Activated CD8-positive, alpha-beta T cell treated with anti-CD3 and anti-CD28 coated beads for 36 hours (primary cell): ENCODE measurements around the gene GPI. TPM values are rescaled to one million over a fixed set of nuclear protein-coding genes. Genes with fewer than 3 reads are reported as not detected.

Experiments used
- ATAC-seq: fragments of 200-7000 bp; cut with Tn5 transposase; one replicate; pipeline ENCODE4 v1.10.0; 2021; ENCODE audit warnings: mild to moderate bottlenecking, moderate library complexity
- CTCF ChIA-PET: fragments of 350-600 bp; sonication (Branson Sonifier 250); formaldehyde crosslinking; loops from one replicate; lab custom pipeline; 2021; ENCODE audit warnings: antibody characterized with exemption; lab: Charles Lee
- POLR2A ChIA-PET: fragments of 350-600 bp; sonication (Branson Sonifier 250); formaldehyde crosslinking; loops from one replicate; lab custom pipeline; 2021; ENCODE audit warnings: antibody characterized with exemption; lab: Charles Lee
- DNase-seq: peaks from one replicate; pipeline ENCODE4 v3.0.0-alpha.2; 2020
- H3K27ac Mint-ChIP-seq: one replicate; pipeline ENCODE4 v1.8.0; 2021; ENCODE audit warnings: mild to moderate bottlenecking, mixed read lengths
- H3K27me3 Mint-ChIP-seq: one replicate; pipeline ENCODE4 v1.8.0; 2021; ENCODE audit warnings: mixed read lengths
- H3K36me3 Mint-ChIP-seq: one replicate; pipeline ENCODE4 v1.8.0; 2021; ENCODE audit warnings: low read depth, mixed read lengths
- H3K4me1 Mint-ChIP-seq: one replicate; pipeline ENCODE4 v1.8.0; 2021; ENCODE audit warnings: low read depth, mixed read lengths
- H3K4me3 Mint-ChIP-seq: one replicate; pipeline ENCODE4 v1.8.0; 2021; ENCODE audit warnings: mild to moderate bottlenecking, moderate library complexity, mixed read lengths
- H3K9me3 Mint-ChIP-seq: one replicate; pipeline ENCODE4 v1.8.0; 2021; ENCODE audit warnings: mixed read lengths
- CTCF ChIP-seq: fragments of 200-600 bp; IDR thresholded peaks from one replicate; pipeline ENCODE4 v1.8.0; 2022; ENCODE audit warnings: antibody characterized with exemption, mild to moderate bottlenecking
- intact Hi-C: fragments of 100-400 bp; cut with micrococcal nuclease; formaldehyde crosslinking; loops from one replicate; pipeline ENCODE4 v1.10.0; 2022
- total RNA-seq, 2 experiments: library from RNA; stranded (reverse); gene quantifications; one replicate each; pipeline ENCODE4 v1.2.3, GENCODE V29; 2021

The GPI gene
- total RNA-seq, 2 experiments from 2014 or later = 847 to 870 TPM

- TF ChIP-seq CTCF = no peak
- peak; percentile 37 for DNase-seq
- Mint-ChIP-seq H3K9me3 (no peaks in the 10 kb centered on the region), H3K27ac (peak overlapping the region; percentile 86), H3K36me3 (peaks cover 7% of the 10 kb centered on the region), H3K27me3 (no peaks in the 10 kb centered on the region), H3K4me1 (peaks cover 19% of the 10 kb centered on the region), H3K4me3 (no peak overlapping the region)
- ChIA-PET CTCF (interaction anchor here (1.0 to 1.2 kb wide), 3 partner anchors 8 to 81 kb away, joined by 3 to 5 read pairs (median 4); no protein-coding TSS in a partner anchor), POLR2A (interaction anchor here (0.8 to 1.4 kb wide), 3 partner anchors 47 to 179 kb away, joined by 3 read pairs; partner anchors contain the start of gene LSM14A)
- no peak for ATAC-seq
- intact Hi-C loops = no loop called here
Observed at GRCh38 chr19:34351382-34351826, 13.6 kb upstream of the GPI start.

GRCh38 chr19:34353546-34353945 is 11.4 kb upstream of the GPI start:
- Mint-ChIP-seq H3K9me3 (no peaks in the 10 kb centered on the region), H3K27me3 (no peaks in the 10 kb centered on the region), H3K4me1 (peaks cover 30% of the 10 kb centered on the region), H3K27ac (no peak overlapping the region), H3K36me3 (peaks cover 12% of the 10 kb centered on the region), H3K4me3 (no peak overlapping the region)
- no peak for TF ChIP-seq CTCF
- ATAC-seq = no peak
- ChIA-PET POLR2A (interaction anchor here (0.7 kb wide), 1 partner anchor 128 kb away, joined by 3 read pairs; no protein-coding TSS in a partner anchor), CTCF (no interaction called here)
- no peak for DNase-seq
- intact Hi-C loops = no loop called here

- CTCF ChIA-PET = interaction anchor here (3.3 kb wide), 1 partner anchor 9 kb away, joined by 28 read pairs; no protein-coding TSS in a partner anchor
- peaks cover 34% of the 10 kb centered on the region for H3K4me1 Mint-ChIP-seq
Observed at GRCh38 chr19:34355201-34355600, 9.8 kb upstream of the GPI start.

GRCh38 chr19:34356875-34357274 is 8.1 kb upstream of the GPI start:
- no peak for TF ChIP-seq CTCF
- CTCF ChIA-PET = interaction anchor here (0.9 to 3.3 kb wide), 3 partner anchors 8 to 19 kb away, joined by 4 to 28 read pairs (median 10); no protein-coding TSS in a partner anchor
- intact Hi-C loops = no loop called here
- Mint-ChIP-seq H3K9me3 (no peaks in the 10 kb centered on the region), H3K4me3 (no peak overlapping the region), H3K4me1 (peaks cover 29% of the 10 kb centered on the region), H3K27me3 (no peaks in the 10 kb centered on the region), H3K36me3 (peaks cover 5% of the 10 kb centered on the region), H3K27ac (peak overlapping the region; percentile 66)
- ATAC-seq (no peak), DNase-seq (no peak)
- POLR2A ChIA-PET = interaction anchor here (1.8 to 2.1 kb wide), 2 partner anchors 29 to 71 kb away, joined by 5 to 14 read pairs; partner anchors contain the start of gene UBA2

More at GRCh38 chr19:34355201-34355600, 9.8 kb upstream of the GPI start:
- no peak for TF ChIP-seq CTCF
- Mint-ChIP-seq H3K9me3 (no peaks in the 10 kb centered on the region), H3K4me3 (no peak overlapping the region), H3K36me3 (peaks cover 9% of the 10 kb centered on the region), H3K27ac (no peak overlapping the region), H3K27me3 (no peaks in the 10 kb centered on the region)
- DNase-seq (no peak), ATAC-seq (no peak)
- intact Hi-C loops = no loop called here
- POLR2A ChIA-PET = interaction anchor here (1.3 to 1.8 kb wide), 3 partner anchors 11 to 73 kb away, joined by 3 to 9 read pairs (median 5); partner anchors contain the start of genes GPI and UBA2

GRCh38 chr19:34357431-34357830 is 7.6 kb upstream of the GPI start:
- POLR2A ChIA-PET = interaction anchor here (2.1 kb wide), 1 partner anchor 28 kb away, joined by 14 read pairs; no protein-coding TSS in a partner anchor
- Mint-ChIP-seq H3K27ac (peak overlapping the region; percentile 97), H3K27me3 (no peaks in the 10 kb centered on the region), H3K9me3 (no peaks in the 10 kb centered on the region), H3K4me3 (peak overlapping the region; percentile 78), H3K4me1 (peaks cover 32% of the 10 kb centered on the region), H3K36me3 (peaks cover 5% of the 10 kb centered on the region)
- intact Hi-C loops = no loop called here
- CTCF ChIA-PET = interaction anchor here (0.9 to 3.3 kb wide), 3 partner anchors 8 to 20 kb away, joined by 4 to 28 read pairs (median 10); no protein-coding TSS in a partner anchor
- no peak for TF ChIP-seq CTCF
- no peak for DNase-seq
- ATAC-seq = no peak
